Activated CD4-positive, CD25-positive, alpha-beta regulatory T cell treated with anti-CD3 and anti-CD28 coated beads, Interleukin-2, amount 50 U/mL, for 24 hours (primary cell): Measurements from ENCODE around the gene SF3B6.
"Not testable (repeated sequence)": the region's sequence is repeated elsewhere in the genome, so short reads cannot be mapped to it uniquely, and the experiment has no call there.

Source experiments
- ATAC-seq, 2 donors: fragments of 150-1000 bp; cut with Tn5 transposase; one replicate each; pipeline ENCODE4 v1.10.0; 2021; ENCODE audit warnings: mild to moderate bottlenecking in 1 of 2, moderate library complexity in 1 of 2

SF3B6 gene

DNA sequence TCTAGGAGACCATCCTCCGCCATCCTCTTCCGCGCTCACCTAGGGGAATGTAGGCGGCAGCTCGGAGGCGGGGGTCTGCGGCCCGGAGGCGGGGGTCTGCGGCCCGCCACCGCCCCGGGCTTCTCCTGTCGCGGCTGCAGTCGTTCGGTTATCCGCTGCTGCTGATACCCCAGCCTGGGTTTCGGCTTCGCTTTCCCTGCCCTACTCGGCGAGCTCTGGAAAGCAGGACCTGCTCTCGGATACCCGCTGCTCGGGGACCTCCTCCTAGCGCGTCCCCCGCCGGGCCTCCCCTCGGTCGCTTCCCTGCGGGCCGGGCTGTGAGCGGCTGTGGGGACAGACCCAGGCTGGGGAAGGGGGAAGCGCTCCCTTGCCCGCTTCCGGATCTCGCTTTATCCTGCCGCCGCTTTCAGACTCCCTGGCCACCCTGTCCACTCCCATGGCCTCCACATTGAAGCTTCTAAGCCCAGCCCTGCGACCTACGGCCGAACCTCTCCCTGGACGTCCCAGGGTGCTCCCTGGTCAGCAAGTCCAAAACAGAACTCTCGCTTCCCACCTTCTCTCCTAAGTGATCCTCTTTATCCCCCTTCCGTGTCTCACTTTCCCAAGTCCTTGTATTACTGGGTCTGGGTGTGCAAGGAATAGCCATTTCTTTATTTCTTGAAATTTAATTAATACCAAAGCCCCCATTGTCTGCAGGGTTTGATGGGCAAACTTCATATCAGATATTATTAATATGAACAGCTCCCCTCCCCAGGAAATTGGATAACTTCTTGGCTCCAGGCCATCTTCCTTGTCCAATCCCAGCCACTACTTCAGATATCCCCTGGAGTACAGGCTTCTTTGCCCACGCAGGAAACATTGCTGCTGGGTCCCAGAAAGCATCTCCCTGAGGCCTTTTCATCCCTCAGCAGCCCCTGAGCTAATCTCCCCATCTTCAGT, 25.8 kb downstream of the SF3B6 start:
- ATAC-seq = no peak

DNA sequence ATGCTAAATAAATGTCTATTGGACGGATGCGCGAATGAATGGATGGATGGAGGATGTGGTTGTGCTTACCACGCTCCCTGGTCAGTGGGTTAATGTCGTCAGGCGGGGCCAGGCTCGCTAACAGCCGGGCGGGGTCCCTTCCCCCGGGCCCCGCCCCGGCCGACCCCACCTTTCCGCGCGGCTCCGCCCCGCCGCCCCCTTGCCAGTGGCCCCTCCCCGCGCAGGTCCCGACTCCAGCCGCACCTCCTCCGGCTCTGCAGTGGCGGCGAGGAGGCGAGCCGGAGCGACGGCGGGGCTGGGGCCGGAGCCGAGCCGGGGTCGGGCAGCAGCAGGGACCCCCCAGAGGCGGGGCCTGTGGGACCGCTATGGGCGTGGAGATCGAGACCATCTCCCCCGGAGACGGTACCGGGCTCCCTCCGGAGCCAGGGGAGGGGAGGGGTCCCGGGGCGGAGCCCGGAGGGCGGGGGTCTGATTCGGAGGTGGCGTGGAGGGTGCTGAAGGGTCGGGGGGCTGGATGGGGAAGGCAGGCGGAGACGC, 26.6 kb downstream of the SF3B6 start, which contains the start of gene FKBP1B:
Gene FKBP1B (plus strand): TSS at position 257 of the 537 bp plus-strand sequence. CDS start 109 bp downstream, at position 366.
- ATAC-seq = no peak

DNA sequence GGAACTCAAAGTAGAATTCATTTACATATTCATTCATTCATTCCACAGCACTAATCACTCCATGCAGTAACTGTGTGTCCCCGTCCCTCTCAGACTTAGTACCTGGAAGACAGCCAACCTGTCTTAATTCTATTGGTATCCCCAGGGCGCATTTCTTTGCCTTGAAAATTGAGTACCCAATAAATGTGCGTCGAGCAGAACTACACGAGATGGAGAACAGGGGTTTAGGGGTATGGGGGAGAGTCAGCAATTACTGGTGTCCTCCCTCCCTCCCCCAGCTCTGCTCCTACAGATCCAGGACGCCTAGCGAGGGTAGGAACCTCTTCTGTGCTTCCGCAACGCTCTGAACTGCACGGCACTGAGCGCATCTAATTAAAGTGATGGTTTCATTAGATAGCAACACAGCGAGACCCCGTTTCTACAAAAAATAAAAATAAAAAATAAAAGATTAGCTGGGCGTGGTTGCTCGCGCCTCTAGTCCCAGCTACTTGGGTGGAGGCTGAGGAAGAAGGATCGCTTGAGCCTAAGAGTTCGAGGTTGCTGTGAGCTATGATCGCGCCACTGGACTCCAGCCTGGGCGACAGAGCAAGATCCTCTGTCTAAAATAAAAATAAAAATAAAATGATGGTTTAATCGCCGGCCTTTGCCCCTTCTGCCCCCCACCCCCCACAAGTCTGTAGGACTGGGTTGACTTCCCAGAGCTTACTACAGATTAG, 27.2 kb downstream of the SF3B6 start:
- ATAC-seq = no peak

DNA sequence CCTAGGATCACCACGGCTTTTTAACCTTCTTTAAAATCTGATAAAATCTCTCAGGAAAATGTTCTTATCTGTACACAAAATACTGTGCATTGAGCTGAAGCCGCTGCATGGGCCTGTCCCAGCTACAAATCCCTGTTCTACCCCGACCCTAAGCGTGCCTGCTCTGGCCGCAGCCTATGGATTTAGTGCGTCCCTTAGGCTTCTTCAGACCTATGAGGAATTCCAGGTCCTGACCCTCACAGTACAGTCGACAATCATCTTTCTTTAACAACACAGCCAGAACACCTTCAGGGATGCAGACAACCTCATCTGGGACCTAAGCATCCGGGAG, 28.5 kb downstream of the SF3B6 start:
- ATAC-seq = no peak

DNA sequence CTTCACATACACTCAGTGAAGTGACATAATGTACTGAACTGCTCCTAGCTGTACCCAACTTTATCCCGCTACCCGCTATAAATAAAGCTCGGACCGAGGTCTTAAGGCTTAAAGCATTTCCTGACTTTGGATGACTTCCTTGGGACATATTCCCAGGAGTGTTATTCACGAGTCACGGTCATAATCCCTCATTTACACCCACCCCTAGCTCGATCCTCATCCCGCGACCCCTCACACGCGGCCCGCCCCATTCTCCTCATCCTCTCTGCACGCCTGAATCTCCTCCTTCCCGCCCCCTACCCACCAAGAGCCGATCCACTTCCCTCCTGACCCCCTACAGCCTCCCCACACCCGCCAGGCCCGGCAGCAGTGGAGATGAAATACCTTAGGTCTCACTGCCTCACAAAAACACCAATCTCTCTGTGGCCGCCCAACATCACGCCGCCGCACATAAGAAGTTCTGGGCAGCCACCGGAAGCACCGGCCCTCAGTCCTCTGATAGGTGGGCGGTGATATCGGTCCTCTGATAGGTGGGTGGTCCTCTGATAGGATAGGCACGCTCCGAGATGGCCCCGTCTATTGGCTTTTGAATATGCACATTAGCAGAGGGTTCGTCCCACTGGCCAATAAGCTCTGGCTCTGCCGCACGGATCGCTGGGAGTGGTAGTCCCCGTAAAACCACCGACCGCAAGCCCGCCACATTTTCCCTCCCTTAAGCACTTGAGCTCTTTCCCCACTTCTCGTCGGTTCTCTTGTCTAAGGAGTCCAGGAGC, 29.0 kb downstream of the SF3B6 start, which contains the start of gene WDCP:
Gene WDCP (minus strand): TSS at position 462 of the 773 bp plus-strand sequence. CDS start 7,897 bp downstream, outside the sequence.
- ATAC-seq = peak; percentile 100

DNA sequence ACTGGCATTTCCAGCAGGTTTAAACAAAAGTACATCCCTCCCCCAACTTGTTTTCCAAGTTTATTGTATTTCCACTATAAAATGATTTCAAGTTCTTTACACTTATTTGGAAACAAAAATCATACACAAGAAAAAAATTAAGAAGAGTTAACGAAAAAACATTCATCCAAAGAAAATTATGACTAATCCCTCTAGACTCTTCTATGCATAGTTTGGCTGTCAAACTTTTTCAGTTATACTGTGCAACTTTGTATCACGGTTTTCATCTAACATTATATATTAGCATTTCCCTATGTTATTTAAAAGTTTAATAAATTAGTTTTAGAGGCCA, 29.6 kb downstream of the SF3B6 start:
- no peak for ATAC-seq

DNA sequence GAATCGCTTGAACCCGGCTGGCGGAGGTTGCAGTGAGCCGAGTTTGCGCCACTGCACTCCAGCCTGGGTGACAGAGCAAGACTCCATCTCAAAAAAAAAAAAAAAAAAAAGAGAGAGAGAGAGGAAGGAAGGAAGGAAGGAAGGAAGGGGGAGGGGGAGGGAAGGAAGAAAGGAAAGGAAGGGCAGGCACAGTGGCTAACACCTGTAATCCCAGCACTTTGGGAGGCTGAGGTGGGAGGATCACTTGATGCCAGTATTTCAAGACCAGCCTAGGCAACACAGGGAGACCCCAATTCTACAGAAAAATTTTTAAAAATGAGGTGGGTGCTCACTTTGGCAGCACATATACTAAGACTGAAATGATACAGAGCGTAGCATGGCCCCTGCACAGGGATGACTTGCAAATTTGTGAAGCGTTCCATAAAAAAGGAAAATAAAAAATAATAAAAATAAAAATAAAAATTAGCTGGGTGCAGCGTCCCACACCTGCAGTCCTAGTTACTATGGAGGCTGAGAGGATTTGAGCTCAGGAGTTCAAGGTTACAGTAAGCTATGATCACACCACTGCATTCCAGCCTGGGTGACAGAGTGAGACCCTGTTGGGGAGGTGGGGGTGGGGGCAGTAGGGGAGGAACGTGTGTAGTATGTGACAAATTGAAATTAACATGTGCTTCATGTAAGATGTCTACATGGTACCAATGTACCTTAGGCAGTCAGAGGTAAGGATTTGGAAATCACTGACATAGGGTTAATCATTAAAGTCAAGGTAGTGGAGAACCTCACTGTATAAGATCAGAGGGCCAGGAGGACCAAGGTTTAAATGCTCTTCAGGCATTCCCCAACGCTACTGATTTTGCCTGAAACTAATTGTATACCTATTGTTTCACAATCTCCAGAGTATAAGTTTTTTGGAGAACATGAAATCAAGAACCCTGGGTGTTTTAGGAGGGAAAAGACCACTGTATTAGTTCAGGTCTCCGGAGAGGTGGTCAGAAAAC, 30.3 kb downstream of the SF3B6 start:
- no peak for ATAC-seq

DNA sequence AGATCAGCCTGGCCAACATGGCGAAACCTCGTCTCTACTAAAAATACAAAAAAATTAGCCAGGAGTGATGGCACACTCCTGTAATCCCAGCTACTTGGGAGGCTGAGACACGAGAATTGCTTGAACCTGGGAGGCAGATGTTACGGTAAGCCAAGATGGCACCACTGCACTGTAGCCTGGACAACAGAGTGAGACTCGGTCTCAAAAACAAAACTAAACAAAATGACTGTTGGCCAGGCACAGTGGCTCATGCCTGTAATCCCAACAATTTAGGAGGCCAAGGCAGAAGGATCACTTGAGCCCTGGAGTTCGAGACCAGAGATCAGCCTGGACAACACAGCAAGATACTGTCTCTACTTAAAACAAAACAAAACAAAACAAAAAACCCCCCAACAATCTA, 33.0 kb downstream of the SF3B6 start:
- ATAC-seq = not testable (repeated sequence)

DNA sequence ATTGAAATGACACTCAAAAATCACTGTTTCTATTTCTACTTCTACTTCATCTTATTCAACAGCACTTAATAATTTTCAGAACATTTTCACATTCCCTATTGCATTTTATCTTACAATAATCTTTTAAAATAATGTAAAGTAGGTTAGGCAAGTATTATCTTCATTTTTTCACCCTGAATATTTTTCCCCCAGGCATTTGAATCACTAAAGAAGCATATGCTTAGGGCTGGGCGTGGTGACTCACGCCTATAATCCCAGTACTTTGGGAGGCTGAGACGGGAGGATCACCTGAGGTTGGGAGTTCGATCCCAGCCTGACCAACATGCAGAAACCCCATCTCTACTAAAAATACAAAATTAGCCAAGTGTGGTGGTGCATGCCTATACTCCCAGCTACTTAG, 35.6 kb downstream of the SF3B6 start:
- ATAC-seq = no peak

DNA sequence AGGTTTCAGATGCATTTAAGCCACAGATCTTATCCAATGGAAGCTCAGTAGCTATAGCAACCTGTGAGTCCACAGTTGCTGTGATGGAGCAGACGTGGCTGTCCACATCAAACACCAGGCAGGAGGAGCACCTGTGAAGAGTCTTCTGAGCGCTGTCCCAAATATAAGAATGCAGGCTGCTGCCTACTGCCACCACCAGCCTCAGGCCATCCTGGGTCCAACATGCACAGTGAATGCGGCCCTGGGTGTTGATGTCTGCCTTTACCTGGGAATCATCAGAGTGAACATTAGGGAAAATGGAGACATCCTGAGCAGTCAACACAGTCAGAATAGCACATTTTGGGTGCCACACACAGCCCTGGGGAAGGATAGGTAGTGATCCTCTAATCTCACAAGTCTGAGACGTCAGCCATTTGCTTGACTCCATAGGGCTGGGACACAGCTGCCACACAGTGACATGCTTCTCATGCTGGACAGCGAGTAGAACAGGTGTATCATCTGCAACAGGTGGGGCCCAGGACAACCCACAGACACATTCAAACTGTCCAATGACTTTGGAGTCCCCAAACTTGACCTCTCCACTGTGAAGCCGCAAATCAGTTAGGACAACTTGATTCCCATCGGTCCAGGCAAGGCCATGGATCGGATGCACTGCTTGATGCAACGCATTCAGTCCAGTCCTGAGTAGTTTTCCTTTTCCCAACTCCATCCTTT, 37.2 kb downstream of the SF3B6 start:
- ATAC-seq = no peak

DNA sequence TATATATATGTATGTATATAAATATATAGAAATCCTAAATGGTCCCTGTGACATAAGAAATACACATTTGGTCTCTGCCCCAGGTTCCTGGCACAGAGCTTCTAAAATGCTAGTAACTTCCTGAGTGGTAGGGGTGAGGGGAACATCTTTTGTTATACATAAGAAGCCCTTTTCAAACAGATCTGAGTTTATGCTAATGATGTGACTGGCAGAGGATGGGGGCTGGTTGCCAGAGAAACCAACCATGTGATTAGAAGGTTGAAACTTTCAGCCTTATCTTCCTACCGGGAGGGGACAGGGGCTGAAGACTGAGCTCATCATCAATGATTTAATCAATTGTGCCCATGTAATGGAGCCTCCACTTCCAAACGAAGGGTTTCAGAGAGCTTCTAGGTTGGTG, 49.9 kb downstream of the SF3B6 start:
- ATAC-seq = no peak

DNA sequence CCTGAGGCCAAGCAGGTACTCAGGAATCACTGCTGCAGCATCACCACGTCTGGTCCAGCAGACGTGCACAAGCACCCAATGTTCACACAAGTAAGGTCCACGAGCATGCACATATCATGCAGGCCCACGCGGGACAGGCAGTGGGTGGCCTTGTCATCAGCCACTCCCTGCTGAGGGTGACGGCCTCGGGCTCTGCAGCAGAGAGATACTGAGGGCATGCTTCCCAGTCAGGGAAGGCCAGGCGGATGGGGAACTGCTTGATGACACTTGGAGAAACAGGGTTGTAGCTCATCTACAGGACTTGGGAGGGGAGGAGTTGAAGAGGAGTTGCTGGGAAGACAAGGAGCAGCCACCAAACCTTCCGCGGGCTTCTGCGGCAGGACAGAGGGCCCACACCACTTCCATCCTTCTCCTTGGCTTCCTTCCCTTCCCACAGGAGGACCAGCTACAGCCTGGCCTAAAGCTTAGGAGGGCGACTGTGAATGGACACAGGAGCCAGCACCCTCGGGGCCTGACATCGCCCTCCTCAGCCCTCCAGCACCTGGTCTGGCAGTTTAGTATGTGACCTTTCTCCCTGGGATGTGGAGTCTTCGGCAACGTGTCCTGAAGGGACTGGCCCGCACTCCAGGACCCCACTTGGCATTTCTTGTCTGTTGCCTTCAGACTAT, 51.0 kb downstream of the SF3B6 start:
- ATAC-seq = no peak

DNA sequence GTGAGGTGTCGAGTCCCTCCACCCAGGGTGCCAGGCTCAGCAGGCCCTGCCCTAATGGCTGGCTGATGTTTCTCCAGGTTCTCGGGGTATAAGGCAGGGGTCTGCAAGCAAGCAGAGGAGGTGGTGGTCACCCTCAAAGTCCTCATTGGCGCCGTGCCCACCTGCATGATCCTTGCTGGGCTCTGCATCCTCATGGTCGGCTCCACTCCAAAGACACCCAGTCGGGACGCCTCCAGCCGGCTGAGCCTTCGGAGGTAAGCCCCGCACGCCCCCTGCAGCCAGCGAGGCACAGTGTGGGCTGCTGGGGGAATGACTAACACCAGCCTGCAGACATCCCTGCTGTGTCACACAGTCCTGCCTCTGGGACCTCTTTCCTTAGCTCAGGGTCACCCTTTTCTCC, 52.1 kb downstream of the SF3B6 start:
- no peak for ATAC-seq

DNA sequence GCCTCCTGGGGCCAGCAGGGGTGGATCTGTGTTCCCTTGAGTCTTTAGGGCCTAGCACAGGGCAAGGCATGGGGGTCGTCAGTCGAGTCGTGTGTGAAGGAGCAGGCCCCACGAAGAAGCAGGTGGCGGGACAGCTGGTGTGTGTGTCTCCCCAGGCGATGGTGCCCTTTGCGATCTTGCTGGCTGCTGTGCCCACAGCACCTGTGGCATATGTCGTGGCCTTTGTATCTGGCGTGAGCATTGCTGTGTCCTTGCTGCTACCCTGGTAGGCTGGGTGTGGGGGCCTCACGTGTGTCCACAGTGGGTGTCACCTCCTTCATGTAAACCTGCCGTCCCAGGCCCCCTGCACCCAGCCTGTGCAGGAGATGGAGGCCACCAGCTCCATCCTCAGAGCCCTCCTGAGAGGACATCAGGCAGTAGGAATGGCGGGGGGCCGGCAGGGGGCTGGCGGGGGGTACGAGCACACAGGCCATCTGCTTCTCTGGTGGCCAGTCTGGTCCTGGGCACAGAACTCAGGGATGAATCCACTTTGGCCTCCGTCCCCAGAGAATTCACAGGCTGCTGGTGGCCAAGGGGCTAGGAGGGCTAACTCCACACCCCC, 53.1 kb downstream of the SF3B6 start:
- no peak for ATAC-seq

DNA sequence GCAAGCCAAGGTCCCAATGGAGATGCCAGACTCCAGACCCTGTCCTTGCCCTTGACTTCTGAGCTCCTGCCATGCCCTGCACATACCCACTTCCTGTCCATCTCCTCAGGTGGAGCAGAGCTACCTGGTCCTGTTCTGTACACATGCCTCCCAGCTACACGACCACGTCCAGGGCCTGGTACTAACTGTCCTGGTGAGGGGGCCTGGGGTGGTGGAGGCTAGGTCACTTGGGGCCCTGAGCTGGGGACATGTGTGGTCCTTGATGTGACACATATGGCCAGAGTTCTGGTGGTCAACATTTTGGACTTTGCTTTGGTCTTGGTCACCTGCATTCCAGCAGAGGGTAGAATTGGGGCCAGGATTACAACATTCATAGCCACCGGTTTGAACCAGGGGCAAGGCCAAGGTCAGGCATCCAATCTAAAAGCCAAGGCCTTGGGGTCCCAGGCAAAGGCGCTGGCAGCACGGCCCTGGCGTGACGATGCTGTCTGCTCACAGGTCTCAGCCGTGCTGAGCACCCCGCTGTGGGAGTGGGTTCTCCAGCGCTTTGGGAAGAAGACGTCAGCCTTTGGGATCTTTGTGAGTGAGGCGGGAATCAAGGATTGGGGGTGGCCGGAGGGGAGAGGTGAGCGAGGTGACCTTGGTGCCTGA, 53.7 kb downstream of the SF3B6 start:
- no peak for ATAC-seq

DNA sequence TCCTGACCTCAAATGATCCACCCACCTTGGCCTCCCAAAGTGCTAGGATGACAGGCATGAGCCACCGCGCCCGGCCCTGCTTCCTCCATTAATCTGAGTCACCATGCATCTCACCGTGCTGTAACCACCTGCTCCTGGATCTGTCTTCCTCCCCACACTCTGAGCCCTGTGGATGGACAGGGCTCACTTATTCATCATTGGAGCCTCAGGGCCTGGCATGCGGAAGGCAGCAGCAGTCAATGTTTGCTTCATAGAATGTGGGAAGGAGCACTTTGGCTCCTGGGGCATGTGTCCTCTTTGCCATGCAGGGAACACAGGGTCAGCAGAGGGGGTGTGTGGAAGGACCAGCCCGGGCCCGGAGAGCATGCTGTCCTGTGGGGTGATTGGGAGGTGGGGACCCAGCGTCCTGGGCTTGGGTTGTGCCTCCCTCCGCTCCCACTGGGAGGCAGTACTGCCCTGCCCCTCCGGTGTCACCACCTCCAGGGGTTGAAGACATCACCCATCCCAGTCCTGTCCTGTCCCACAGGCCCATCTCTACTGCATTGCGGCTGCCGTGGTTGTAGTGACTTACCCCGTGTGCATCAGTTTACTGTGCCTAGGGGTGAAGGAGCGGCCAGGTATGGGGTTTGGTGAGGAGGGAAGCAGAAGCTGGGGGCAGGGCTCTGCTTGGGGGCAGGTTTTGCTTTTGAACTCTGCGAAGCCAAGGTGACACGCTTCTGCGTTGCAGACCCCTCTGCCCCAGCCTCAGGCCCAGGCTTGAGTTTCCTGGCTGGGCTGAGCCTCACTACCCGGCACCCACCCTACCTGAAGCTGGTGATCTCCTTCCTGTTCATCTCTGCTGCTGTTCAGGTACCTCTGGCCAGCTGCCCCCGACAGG, 54.8 kb downstream of the SF3B6 start:
- peak in 1 of 2 donors; percentile 33 for ATAC-seq

DNA sequence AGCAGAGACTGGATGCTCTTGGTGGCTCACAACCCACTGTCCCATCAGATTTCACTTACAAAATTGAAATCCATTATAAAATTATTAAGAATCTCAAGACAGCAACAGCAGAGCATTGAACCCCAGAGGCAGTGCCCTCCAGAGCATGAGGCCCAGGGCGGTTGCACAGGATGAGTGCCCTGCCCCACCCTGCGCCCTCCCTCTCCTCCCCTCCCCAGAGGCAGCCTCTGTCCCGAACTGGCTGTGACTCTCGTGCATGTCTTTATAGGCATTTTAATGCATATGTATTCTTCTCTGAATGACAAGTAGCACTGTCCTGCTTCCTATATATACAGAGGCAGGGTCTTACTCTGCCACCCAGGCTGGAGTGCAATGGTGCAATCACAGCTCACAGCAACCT, 55.9 kb downstream of the SF3B6 start:
- ATAC-seq = no peak

DNA sequence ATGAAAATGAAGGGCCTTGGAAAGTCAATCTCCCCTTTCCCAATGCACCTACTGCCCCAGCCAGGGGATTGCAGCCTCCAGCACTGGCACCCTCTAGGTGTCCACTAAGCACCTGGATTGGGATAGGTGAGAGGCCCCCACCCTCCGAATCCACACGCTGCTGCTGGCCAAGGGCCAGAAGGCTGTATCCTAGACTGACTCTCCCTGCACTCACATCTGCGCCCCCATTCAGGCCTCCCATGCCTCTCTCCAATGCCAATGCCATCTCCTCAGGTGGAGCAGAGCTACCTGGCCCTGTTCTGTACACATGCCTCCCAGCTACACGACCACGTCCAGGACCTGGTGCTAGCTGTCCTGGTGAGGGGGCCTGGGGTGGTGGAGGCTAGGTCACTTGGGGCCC, 56.4 kb downstream of the SF3B6 start:
- ATAC-seq = no peak
